H9 (cell line): Measurements from ENCODE around the gene CCDC187. TPM values are rescaled to one million over a fixed set of nuclear protein-coding genes. Genes with fewer than 3 reads are reported as not detected.

Experiments used
- DNase-seq: peaks from one replicate; pipeline ENCODE4 v3.0.0-alpha.2; 2017
- H2AFZ ChIP-seq: one replicate; pipeline ENCODE4 v1.6.1; 2013; ENCODE audit warnings: mild to moderate bottlenecking, low read length, control low read depth, moderate library complexity
- H2AK5ac ChIP-seq: 2 replicates; pipeline ENCODE4 v1.6.1; 2013; ENCODE audit warnings: low read length, control low read depth, mixed read lengths; ENCODE audit not compliant: insufficient read length
- H2BK120ac ChIP-seq: one replicate; pipeline ENCODE4 v1.6.1; 2013; ENCODE audit warnings: low read depth, mild to moderate bottlenecking, low read length, control low read depth, inconsistent platforms; ENCODE audit not compliant: poor library complexity, severe bottlenecking
- H2BK12ac ChIP-seq: 2 replicates; pipeline ENCODE4 v1.6.1; 2013; ENCODE audit warnings: low read length, control low read depth, mixed read lengths, low read depth; ENCODE audit not compliant: insufficient read length
- H2BK15ac ChIP-seq: 2 replicates; pipeline ENCODE4 v1.6.1; 2013; ENCODE audit warnings: low read depth, low read length, control low read depth
- H2BK20ac ChIP-seq: one replicate; pipeline ENCODE4 v1.6.1; 2013; ENCODE audit warnings: low read depth, mild to moderate bottlenecking, low read length, control low read depth, inconsistent platforms; ENCODE audit not compliant: poor library complexity, severe bottlenecking
- H2BK5ac ChIP-seq: 2 replicates; pipeline ENCODE4 v1.6.1; 2013; ENCODE audit warnings: low read length, control low read depth, mixed read lengths; ENCODE audit not compliant: insufficient read length
- H3K14ac ChIP-seq: 2 replicates; pipeline ENCODE4 v1.6.1; 2013; ENCODE audit warnings: low read length, control low read depth; ENCODE audit not compliant: insufficient read depth
- H3K18ac ChIP-seq: 2 replicates; pipeline ENCODE4 v1.6.1; 2013; ENCODE audit warnings: low read depth, mild to moderate bottlenecking, mixed read lengths, low read length, control low read depth; ENCODE audit not compliant: insufficient read length
- H3K23ac ChIP-seq: 2 replicates; pipeline ENCODE4 v1.6.1; 2013; ENCODE audit warnings: low read length, control low read depth, mixed read lengths, low read depth; ENCODE audit not compliant: insufficient read length
- H3K23me2 ChIP-seq: 2 replicates; pipeline ENCODE4 v1.6.1; 2013; ENCODE audit warnings: low read depth, mild to moderate bottlenecking, mixed read lengths, low read length, control low read depth; ENCODE audit not compliant: insufficient read length, poor library complexity, severe bottlenecking
- H3K27ac ChIP-seq: 2 replicates; pipeline ENCODE4 v1.5.1; 2013; ENCODE audit warnings: low read length, control low read depth, mixed read lengths, low read depth; ENCODE audit not compliant: insufficient read length
- H3K27me3 ChIP-seq: 2 replicates; pipeline ENCODE4 v1.6.1; 2013; ENCODE audit warnings: low read length, control low read depth, inconsistent platforms; ENCODE audit not compliant: insufficient read depth
- H3K4ac ChIP-seq: 2 replicates; pipeline ENCODE4 v1.6.1; 2013; ENCODE audit warnings: low read depth, mild to moderate bottlenecking, control low read depth, inconsistent platforms, low read length, moderate library complexity
- H3K4me1 ChIP-seq: 2 replicates; pipeline ENCODE4 v1.6.1; 2013; ENCODE audit warnings: low read length, control low read depth, inconsistent platforms; ENCODE audit not compliant: insufficient read depth
- H3K4me2 ChIP-seq: 2 replicates; pipeline ENCODE4 v1.6.1; 2013; ENCODE audit warnings: low read length, control low read depth, mixed read lengths; ENCODE audit not compliant: insufficient read length, insufficient read depth
- H3K56ac ChIP-seq: 2 replicates; pipeline ENCODE4 v1.6.1; 2013; ENCODE audit warnings: low read depth, mild to moderate bottlenecking, mixed read lengths, low read length, control low read depth; ENCODE audit not compliant: insufficient read length
- H3K79me1 ChIP-seq: 2 replicates; pipeline ENCODE4 v1.6.1; 2013; ENCODE audit warnings: low read depth, mild to moderate bottlenecking, moderate library complexity, low read length, control low read depth, inconsistent platforms; ENCODE audit not compliant: insufficient read depth, poor library complexity, severe bottlenecking
- H3K79me2 ChIP-seq: 2 replicates; pipeline ENCODE4 v1.6.1; 2013; ENCODE audit warnings: low read length, control low read depth, inconsistent platforms; ENCODE audit not compliant: insufficient read depth
- H3K9ac ChIP-seq: 2 replicates; pipeline ENCODE4 v1.6.1; 2013; ENCODE audit warnings: low read length, control low read depth, mixed read lengths; ENCODE audit not compliant: insufficient read length; ENCODE audit errors: extremely low read depth
- H3K9me3 ChIP-seq: one replicate; pipeline ENCODE4 v1.6.1; 2013; ENCODE audit warnings: low read depth, low read length, inconsistent platforms; ENCODE audit not compliant: control insufficient read depth
- H3T11ph ChIP-seq: one replicate; pipeline ENCODE4 v1.6.1; 2013; ENCODE audit warnings: mild to moderate bottlenecking, low read length, control low read depth, inconsistent platforms
- H4K20me1 ChIP-seq: one replicate; pipeline ENCODE4 v1.6.1; 2013; ENCODE audit not compliant: control insufficient read depth, insufficient read length, insufficient read depth
- H4K5ac ChIP-seq: 2 replicates; pipeline ENCODE4 v1.6.1; 2013; ENCODE audit warnings: low read depth, mild to moderate bottlenecking, mixed read lengths, low read length, control low read depth; ENCODE audit not compliant: insufficient read length
- H4K8ac ChIP-seq: replicated peaks from 2 replicates; pipeline ENCODE4 v1.6.1; 2013; ENCODE audit warnings: low read length, control low read depth, mixed read lengths, low read depth; ENCODE audit not compliant: insufficient read length
- H4K91ac ChIP-seq: 2 replicates; pipeline ENCODE4 v1.6.1; 2013; ENCODE audit warnings: low read depth, mild to moderate bottlenecking, moderate library complexity, mixed read lengths, low read length, control low read depth; ENCODE audit not compliant: insufficient read length
- H3K27ac Mint-ChIP-seq, 3 experiments: 2 replicates in 2 of 3; 3 replicates in 1 of 3; pipeline ENCODE4 v1.8.0; 2020 to 2021; ENCODE audit warnings: mixed read lengths in 3 of 3, mild to moderate bottlenecking in 1 of 3, moderate library complexity in 1 of 3
- H3K27me3 Mint-ChIP-seq: 2 replicates; pipeline ENCODE4 v1.8.0; 2021; ENCODE audit warnings: low read depth, mild to moderate bottlenecking, moderate library complexity, mixed read lengths
- H3K36me3 Mint-ChIP-seq, 3 experiments: 2 replicates in 2 of 3; 3 replicates in 1 of 3; pipeline ENCODE4 v1.8.0; 2020 to 2021; ENCODE audit warnings: low read depth in 3 of 3, mixed read lengths in 3 of 3; ENCODE audit not compliant: insufficient read depth in 1 of 3
- H3K4me1 Mint-ChIP-seq, 2 experiments: 2 replicates each; pipeline ENCODE4 v1.8.0; 2020; ENCODE audit warnings: mixed read lengths in 2 of 2
- H3K4me3 Mint-ChIP-seq, 2 experiments: 2 replicates in 1 of 2; 3 replicates in 1 of 2; pipeline ENCODE4 v1.8.0; 2020 to 2021; ENCODE audit warnings: mild to moderate bottlenecking in 2 of 2, mixed read lengths in 2 of 2, moderate library complexity in 1 of 2
- H3K9me3 Mint-ChIP-seq, 2 experiments: 2 replicates in 1 of 2; 3 replicates in 1 of 2; pipeline ENCODE4 v1.8.0; 2020; ENCODE audit warnings: mild to moderate bottlenecking in 2 of 2, mixed read lengths in 2 of 2, moderate library complexity in 1 of 2
- CTCF ChIP-seq: fragments of 200-600 bp; sonication (generic); conservative IDR thresholded peaks from 3 replicates; pipeline ENCODE4 v1.8.0; 2021; ENCODE audit warnings: antibody characterized with exemption, mild to moderate bottlenecking
- WGBS: extraction: QIAGEN DNeasy Blood & Tissue Kit; methylation state at CpG from one replicate; pipeline ENCODE4 v1.1.7; 2013; ENCODE audit warnings: missing lambda C conversion rate, low lambda C conversion rate, mixed read lengths; ENCODE audit not compliant: insufficient read length; ENCODE audit errors: extremely low coverage; 5-methylcytosine and 5-hydroxymethylcytosine counted together
- total RNA-seq: library from RNA; stranded (reverse); gene quantifications from 2 replicates; pipeline ENCODE4 v1.2.1, GENCODE V29; 2021

Gene CCDC187
- total RNA-seq, 1 experiment from 2014 or later: 0.07 TPM

DNA sequence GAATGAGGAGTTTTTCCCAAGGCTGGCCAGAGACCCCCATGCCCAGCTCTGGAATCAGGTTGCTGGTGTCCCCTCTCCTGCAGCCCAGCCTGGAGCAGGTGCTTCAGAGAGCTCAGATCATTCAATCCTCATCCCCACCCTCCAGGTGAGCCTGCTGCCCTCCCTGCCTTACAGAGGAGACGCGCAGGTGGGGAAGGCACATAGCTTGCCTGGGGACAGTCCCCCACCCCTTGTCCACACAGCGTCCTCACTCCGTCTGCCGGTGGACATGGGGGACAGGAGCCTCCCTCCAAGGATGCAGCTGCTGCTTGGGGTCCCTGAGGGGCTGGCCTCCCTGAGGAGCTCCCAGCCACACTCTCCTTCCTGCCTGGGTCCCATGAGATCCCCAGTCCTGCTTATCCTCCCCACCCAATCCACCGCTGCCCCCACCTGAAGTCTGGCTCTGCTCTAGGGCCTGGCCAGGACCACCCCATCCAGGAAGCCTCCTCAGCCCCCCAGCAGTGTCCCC, 41.2 kb downstream of the CCDC187 start:
- H3K4me1 ChIP-seq: no peaks in the 10 kb centered on the region
- H2BK20ac ChIP-seq: no peak overlapping the region

More for the DNA sequence above, 41.2 kb downstream of the CCDC187 start:
- Histone ChIP-seq H3K79me1 (no peaks in the 10 kb centered on the region), H3K4me2 (no peak overlapping the region), H3K4ac (no peak overlapping the region), H3K27ac (no peak overlapping the region), H4K91ac (no peak overlapping the region), H2BK15ac (no peak overlapping the region), H2AK5ac (no peak overlapping the region), H3K79me2 (no peaks in the 10 kb centered on the region), H3K23me2 (peaks cover 5% of the 10 kb centered on the region), H3K9ac (no peak overlapping the region), H3K9me3 (no peaks in the 10 kb centered on the region), H4K5ac (no peak overlapping the region), H3K27me3 (no peaks in the 10 kb centered on the region), H2AFZ (no peak overlapping the region), H3T11ph (no peak overlapping the region), H2BK12ac (no peak overlapping the region), H3K18ac (no peak overlapping the region), H2BK5ac (no peak overlapping the region), H4K20me1 (no peaks in the 10 kb centered on the region), H3K23ac (no peak overlapping the region), H4K8ac (no peak overlapping the region), H2BK120ac (no peak overlapping the region), H3K56ac (no peak overlapping the region), H3K14ac (no peak overlapping the region)
- Mint-ChIP-seq H3K4me1 (peaks cover 2 to 21% of the 10 kb centered on the region in 2 experiments; a peak in 3 of 4 replicates), H3K36me3 (no peaks in the 10 kb centered on the region), H3K4me3 (no peak overlapping the region), H3K27ac (no peak overlapping the region), H3K9me3 (no peaks in the 10 kb centered on the region), H3K27me3 (peaks cover 5% of the 10 kb centered on the region)
- no CpG with 5 or more reads among the region's 6 CpGs for WGBS
- DNase-seq: no peak
- TF ChIP-seq CTCF: no peak
